Glutamatergic neuron (in vitro differentiated cells): Measurements from ENCODE around the gene P2RY6. TPM values are rescaled to one million over a fixed set of nuclear protein-coding genes. Genes with fewer than 3 reads are reported as not detected.
A peak's percentile ranks its signal among the peaks of the same experiment; 100 is the strongest.

ENCODE experiments used
- DNase-seq: peaks from one replicate; pipeline ENCODE4 v3.0.0; 2022
- H3K27ac Mint-ChIP-seq: one replicate; pipeline ENCODE4 v1.8.0; 2020; ENCODE audit warnings: mild to moderate bottlenecking, mixed read lengths, inconsistent platforms; ENCODE audit not compliant: unreplicated experiment
- H3K27me3 Mint-ChIP-seq: one replicate; pipeline ENCODE4 v1.8.0; 2020; ENCODE audit warnings: mild to moderate bottlenecking, moderate library complexity, mixed read lengths, inconsistent platforms; ENCODE audit not compliant: unreplicated experiment
- H3K36me3 Mint-ChIP-seq: one replicate; pipeline ENCODE4 v1.8.0; 2020; ENCODE audit warnings: mild to moderate bottlenecking, mixed read lengths, inconsistent platforms; ENCODE audit not compliant: unreplicated experiment
- H3K4me1 Mint-ChIP-seq: one replicate; pipeline ENCODE4 v1.8.0; 2020; ENCODE audit warnings: mild to moderate bottlenecking, low read depth, mixed read lengths, inconsistent platforms; ENCODE audit not compliant: unreplicated experiment
- H3K4me3 Mint-ChIP-seq: one replicate; pipeline ENCODE4 v1.8.0; 2020; ENCODE audit warnings: mild to moderate bottlenecking, mixed read lengths, inconsistent platforms; ENCODE audit not compliant: unreplicated experiment
- H3K9me3 Mint-ChIP-seq: one replicate; pipeline ENCODE4 v1.8.0; 2020; ENCODE audit warnings: mild to moderate bottlenecking, moderate library complexity, mixed read lengths, inconsistent platforms; ENCODE audit not compliant: unreplicated experiment
- CTCF ChIP-seq: fragments of 200-600 bp; sonication (generic); IDR thresholded peaks from one replicate; pipeline ENCODE4 v1.5.0; 2021; ENCODE audit not compliant: partially characterized antibody, unreplicated experiment
- total RNA-seq: library from RNA; stranded (reverse); fragmentation: NEBNext Ultra II Directional; extraction: Animal tissue kit (Norgen Biotek cat#: 25700); gene quantifications from one replicate; pipeline ENCODE4 v1.2.1, GENCODE V29; 2021; ENCODE audit not compliant: unreplicated experiment

P2RY6 gene
- total RNA-seq, 1 donor from 2014 or later = not detected

DNA sequence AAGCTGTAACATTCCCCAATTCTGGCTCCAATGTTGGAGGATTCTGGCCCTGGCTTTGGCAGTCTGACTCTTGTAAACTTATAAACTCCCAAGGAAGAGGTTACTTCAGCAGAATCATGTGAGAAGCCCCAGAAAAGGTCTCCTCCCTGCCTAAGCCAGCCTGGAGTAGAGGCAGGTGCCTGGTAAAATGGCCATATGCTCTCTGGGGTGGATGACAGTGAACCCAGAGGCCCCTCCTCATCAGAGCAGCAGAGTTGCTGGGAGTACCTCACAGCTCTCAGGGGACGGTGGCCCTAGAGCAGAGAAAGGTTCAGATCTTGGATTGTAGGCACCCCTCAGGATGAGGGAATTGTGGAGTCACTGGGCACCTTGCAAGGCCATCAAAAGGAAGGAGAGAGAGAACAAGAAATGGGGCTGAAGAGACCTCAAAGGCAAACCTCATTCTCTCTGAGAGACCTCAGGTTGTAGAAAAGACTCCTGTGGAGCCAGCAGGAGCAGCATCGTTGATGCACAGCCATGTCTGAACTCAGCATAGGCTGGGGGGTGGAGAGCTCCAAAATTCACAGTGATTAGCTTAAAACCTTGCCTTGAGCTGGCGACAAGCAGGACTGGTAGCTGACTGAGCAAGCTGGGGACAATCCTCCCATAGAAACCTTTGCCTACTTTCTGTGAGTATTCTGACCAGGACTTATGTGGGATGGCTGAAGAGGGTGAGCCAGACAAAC, 4.9 kb upstream of the P2RY6 start:
- H3K27me3 Mint-ChIP-seq = peaks cover 5% of the 10 kb centered on the region
- H3K4me1 Mint-ChIP-seq = peaks cover 36% of the 10 kb centered on the region
- no peak overlapping the region for H3K27ac Mint-ChIP-seq
- no peak for TF ChIP-seq CTCF
- H3K9me3 Mint-ChIP-seq = peaks cover 6% of the 10 kb centered on the region
- no peak overlapping the region for H3K4me3 Mint-ChIP-seq
- H3K36me3 Mint-ChIP-seq = no peaks in the 10 kb centered on the region
- no peak for DNase-seq

DNA sequence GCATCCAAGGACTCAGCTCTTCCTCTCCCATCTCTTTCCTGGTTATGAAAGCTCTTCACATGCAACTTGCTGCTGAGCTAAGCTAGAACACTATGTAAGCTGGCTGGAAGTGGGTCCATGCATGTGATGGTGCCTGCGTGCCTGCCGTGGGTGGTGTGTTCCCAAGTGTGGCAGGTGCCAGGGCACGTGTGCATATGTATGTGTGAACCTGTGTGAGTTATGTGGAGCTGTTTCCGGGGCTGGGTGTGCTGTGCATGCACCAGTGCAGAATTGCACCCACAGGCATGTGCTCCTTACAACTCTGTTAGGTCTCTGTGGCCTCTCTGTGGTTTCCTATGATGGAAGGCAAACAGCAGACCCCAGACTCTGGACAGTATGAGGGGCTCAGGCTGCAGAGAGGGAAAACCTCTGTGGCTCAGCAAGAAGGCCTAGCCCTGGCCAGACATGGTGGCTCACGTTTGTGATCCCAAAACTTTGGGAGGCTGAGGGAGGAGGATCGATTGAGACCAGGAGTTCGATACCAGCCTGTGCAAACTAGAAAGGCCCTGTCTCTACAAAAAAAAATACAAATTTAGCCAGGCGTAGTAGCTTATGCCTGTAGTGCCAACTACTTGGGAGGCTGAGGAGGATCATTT, 4.1 kb upstream of the P2RY6 start:
- Mint-ChIP-seq H3K4me1 (peaks cover 39% of the 10 kb centered on the region), H3K27ac (no peak overlapping the region), H3K27me3 (peaks cover 5% of the 10 kb centered on the region), H3K9me3 (peaks cover 6% of the 10 kb centered on the region), H3K4me3 (no peak overlapping the region), H3K36me3 (no peaks in the 10 kb centered on the region)
- DNase-seq = no peak
- TF ChIP-seq CTCF = no peak

DNA sequence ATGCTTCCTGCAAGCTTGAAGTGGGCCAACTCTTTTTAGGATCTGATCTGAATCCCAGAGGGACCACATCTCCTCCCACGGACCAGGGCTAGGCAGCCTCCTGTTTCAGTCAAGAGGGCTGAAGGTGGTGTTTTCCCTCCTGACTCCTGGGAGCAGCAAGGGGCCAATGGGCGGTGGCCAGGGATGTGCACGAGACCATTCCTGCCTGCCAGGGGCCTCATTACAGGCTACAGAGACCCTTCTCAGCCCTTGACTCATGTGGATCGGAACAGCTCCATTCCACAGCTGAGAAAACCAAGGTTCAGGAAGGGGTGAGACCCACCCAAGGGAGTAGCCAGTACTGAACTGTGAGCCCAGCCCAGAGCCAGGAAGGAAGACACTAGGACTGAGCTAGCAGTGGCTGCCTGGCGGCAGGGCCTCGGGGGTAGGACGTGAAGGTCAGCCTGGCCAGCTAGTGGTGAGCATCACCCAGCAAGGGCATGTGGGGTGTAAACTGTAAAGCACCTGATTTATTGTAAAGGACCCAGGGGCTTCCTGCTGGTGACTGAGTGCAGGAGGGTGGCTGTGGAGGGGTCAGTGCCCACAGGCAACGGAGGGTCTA, 3.4 kb upstream of the P2RY6 start:
- no peak for TF ChIP-seq CTCF
- Mint-ChIP-seq H3K9me3 (peaks cover 10% of the 10 kb centered on the region), H3K27ac (no peak overlapping the region), H3K4me3 (no peak overlapping the region), H3K36me3 (no peaks in the 10 kb centered on the region), H3K27me3 (peaks cover 5% of the 10 kb centered on the region), H3K4me1 (peaks cover 43% of the 10 kb centered on the region)
- DNase-seq = no peak

- DNase-seq = peak; percentile 13
- H3K4me3 Mint-ChIP-seq = no peak overlapping the region
- no peaks in the 10 kb centered on the region for H3K36me3 Mint-ChIP-seq
- H3K9me3 Mint-ChIP-seq = peaks cover 10% of the 10 kb centered on the region
- peaks cover 47% of the 10 kb centered on the region for H3K4me1 Mint-ChIP-seq
- no peak for TF ChIP-seq CTCF
- H3K27me3 Mint-ChIP-seq = peaks cover 5% of the 10 kb centered on the region
- no peak overlapping the region for H3K27ac Mint-ChIP-seq
These were observed 2.6 kb upstream of the P2RY6 start for GRCh38 chr11:73269459-73270015.
